GM23248 (cell line): Measurements from ENCODE around the gene EDN3. TPM values are rescaled to one million over a fixed set of nuclear protein-coding genes. Genes with fewer than 3 reads are reported as not detected.

Experiments used
- DNase-seq: peaks from one replicate; pipeline ENCODE4 v3.0.0-alpha.2; 2015
- H2AFZ ChIP-seq: fragments of 200-600 bp; sonication (generic); 2 replicates; pipeline ENCODE4 v1.6.1; 2016; ENCODE audit warnings: antibody characterized with exemption
- H3F3A ChIP-seq: fragments of 200-600 bp; sonication (generic); 2 replicates; pipeline ENCODE4 v1.6.1; 2016; ENCODE audit warnings: mild to moderate bottlenecking, antibody characterized with exemption, mixed run types; ENCODE audit not compliant: insufficient read depth
- H3K27ac ChIP-seq: fragments of 200-600 bp; sonication (generic); 2 replicates; pipeline ENCODE4 v1.5.1; 2016; ENCODE audit warnings: mild to moderate bottlenecking
- H3K27me3 ChIP-seq: fragments of 200-600 bp; sonication (generic); replicated peaks from 2 replicates; pipeline ENCODE4 v1.6.1; 2016; ENCODE audit warnings: mild to moderate bottlenecking; ENCODE audit not compliant: insufficient read depth
- H3K36me3 ChIP-seq: fragments of 200-600 bp; sonication (generic); 2 replicates; pipeline ENCODE4 v1.6.1; 2016; ENCODE audit warnings: low read depth, mild to moderate bottlenecking
- H3K4me1 ChIP-seq: fragments of 200-600 bp; sonication (generic); 2 replicates; pipeline ENCODE4 v1.6.1; 2016; ENCODE audit warnings: mild to moderate bottlenecking; ENCODE audit not compliant: insufficient read depth
- H3K4me2 ChIP-seq: fragments of 200-600 bp; sonication (generic); one replicate; pipeline ENCODE4 v1.6.1; 2016; ENCODE audit warnings: mild to moderate bottlenecking; ENCODE audit not compliant: unreplicated experiment
- H3K4me3 ChIP-seq: fragments of 200-600 bp; sonication (generic); 2 replicates; pipeline ENCODE4 v1.5.1; 2016; ENCODE audit warnings: mild to moderate bottlenecking
- H3K79me2 ChIP-seq: fragments of 200-600 bp; sonication (generic); 2 replicates; pipeline ENCODE4 v1.6.1; 2016; ENCODE audit warnings: mild to moderate bottlenecking; ENCODE audit not compliant: insufficient read depth
- H3K9ac ChIP-seq: fragments of 200-600 bp; sonication (generic); 2 replicates; pipeline ENCODE4 v1.6.1; 2016; ENCODE audit warnings: mild to moderate bottlenecking
- H3K9me2 ChIP-seq: fragments of 200-600 bp; sonication (generic); 2 replicates; pipeline ENCODE4 v1.6.1; 2016; ENCODE audit warnings: mixed run types, mild to moderate bottlenecking, moderate library complexity; ENCODE audit not compliant: insufficient read depth
- H3K9me3 ChIP-seq: fragments of 200-600 bp; sonication (generic); one replicate; pipeline ENCODE4 v1.6.1; 2017; ENCODE audit warnings: low read depth
- H4K20me1 ChIP-seq: fragments of 200-600 bp; sonication (generic); 2 replicates; pipeline ENCODE4 v1.6.0; 2016; ENCODE audit not compliant: insufficient read depth
- EZH2 ChIP-seq: fragments of 200-600 bp; sonication (generic); IDR thresholded peaks from 2 replicates; pipeline ENCODE4 v1.6.1; 2018; ENCODE audit warnings: antibody characterized with exemption, mild to moderate bottlenecking; ENCODE audit not compliant: insufficient read depth, poor library complexity, severe bottlenecking
- EZH2phosphoT487 ChIP-seq: fragments of 200-600 bp; sonication (generic); IDR thresholded peaks from 2 replicates; pipeline ENCODE4 v1.6.1; 2018; ENCODE audit warnings: antibody characterized with exemption, moderate library complexity, mild to moderate bottlenecking, low read depth; ENCODE audit not compliant: insufficient read depth
- WGBS, 2 experiments: methylation state at CpG; one replicate each; pipeline ENCODE4 v1.1.6; 2015 to 2017; ENCODE audit warnings: low lambda C conversion rate in 2 of 2, low coverage in 1 of 2; ENCODE audit errors: missing lambda C conversion rate in 2 of 2; 5-methylcytosine and 5-hydroxymethylcytosine counted together
- in situ Hi-C: fragments of 300-500 bp; cut with MboI; formaldehyde crosslinking; loops from 2 replicates; pipeline ENCODE4 v1.15.0; 2020
- polyA plus RNA-seq: library from polyadenylated mRNA; unstranded; fragments of >200 nt; fragmentation: Nextera tagmentation; extraction: Ambion mirVana; gene quantifications from 2 replicates; pipeline ENCODE4 v1.2.1, GENCODE V29; 2016
- total RNA-seq: library from RNA; depleted of rRNA; stranded (reverse); fragments of >200 nt; shearing (Covaris generic); gene quantifications from 2 replicates; pipeline ENCODE4 v1.2.3, GENCODE V29; 2014

Gene EDN3
- total and polyA plus RNA-seq, 2 experiments from 2014 or later = not detected

DNA sequence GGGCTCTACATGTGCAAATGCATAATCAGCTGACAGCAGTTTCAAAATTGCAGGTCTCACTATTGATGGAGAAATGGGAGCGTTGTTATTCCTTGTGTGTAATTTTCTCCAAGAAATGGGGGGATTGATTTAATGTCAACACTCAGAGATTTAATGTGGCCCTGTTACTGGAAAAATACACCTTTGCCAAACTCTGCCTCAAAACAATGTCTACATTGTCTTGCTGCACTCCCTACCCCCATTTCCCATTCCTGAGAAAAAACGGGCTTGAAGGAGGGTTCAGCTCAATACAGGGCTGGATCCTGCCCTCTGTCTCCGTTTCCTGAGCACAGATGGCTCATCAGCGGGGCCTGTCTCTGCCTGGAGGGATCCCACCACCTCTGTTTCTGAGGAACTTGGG, 18.4 kb downstream of the EDN3 start:
- Histone ChIP-seq H3K27me3 (no peaks in the 10 kb centered on the region; the same call in 1 of the 2 replicates), H4K20me1 (no peaks in the 10 kb centered on the region), H3K9ac (no peak overlapping the region), H3F3A (no peaks in the 10 kb centered on the region), H3K36me3 (no peaks in the 10 kb centered on the region), H3K4me3 (no peak overlapping the region), H3K9me2 (no peaks in the 10 kb centered on the region), H3K27ac (no peak overlapping the region), H3K4me1 (no peaks in the 10 kb centered on the region), H3K4me2 (no peak overlapping the region), H2AFZ (no peak overlapping the region), H3K9me3 (no peaks in the 10 kb centered on the region), H3K79me2 (no peaks in the 10 kb centered on the region)
- WGBS, 2 experiments = 35 to 49% methylated on average over 4 of the region's 4 CpGs
- no peak for DNase-seq
- no peak for TF ChIP-seq EZH2
- TF ChIP-seq EZH2phosphoT487 = no peak
- in situ Hi-C loops = no loop called here

- Histone ChIP-seq H3K9ac (no peak overlapping the region), H4K20me1 (no peaks in the 10 kb centered on the region), H3K4me1 (no peaks in the 10 kb centered on the region), H2AFZ (no peak overlapping the region), H3K9me3 (no peaks in the 10 kb centered on the region), H3K4me2 (no peak overlapping the region), H3F3A (no peaks in the 10 kb centered on the region), H3K79me2 (no peaks in the 10 kb centered on the region), H3K9me2 (no peaks in the 10 kb centered on the region), H3K36me3 (no peaks in the 10 kb centered on the region), H3K27me3 (peaks cover 2% of the 10 kb centered on the region; the same call in 1 of the 2 replicates), H3K27ac (no peak overlapping the region), H3K4me3 (no peak overlapping the region)
- no peak for TF ChIP-seq EZH2phosphoT487
- no peak for TF ChIP-seq EZH2
- DNase-seq = no peak
- in situ Hi-C loops = no loop called here
- WGBS, 2 experiments = 60 to 70% methylated on average over 9 to 10 of the region's 10 CpGs
Measured at GRCh38 chr20:59320426-59320825, 20.0 kb downstream of the EDN3 start.

GRCh38 chr20:59320854-59321647, 20.6 kb downstream of the EDN3 start:
- Histone ChIP-seq H4K20me1 (no peaks in the 10 kb centered on the region), H3K79me2 (no peaks in the 10 kb centered on the region), H3K27me3 (0 out of 2 replicates have a peak, but pooled peaks cover 4% of the 10 kb centered on the region), H3K27ac (no peak overlapping the region), H3K4me1 (no peaks in the 10 kb centered on the region), H3F3A (no peaks in the 10 kb centered on the region), H3K9me2 (no peaks in the 10 kb centered on the region), H3K4me3 (no peak overlapping the region), H2AFZ (no peak overlapping the region), H3K9me3 (no peaks in the 10 kb centered on the region), H3K36me3 (no peaks in the 10 kb centered on the region), H3K4me2 (no peak overlapping the region), H3K9ac (no peak overlapping the region)
- TF ChIP-seq EZH2 (no peak), EZH2phosphoT487 (no peak)
- WGBS, 2 experiments = 51 to 56% methylated on average over 16 of the region's 16 CpGs
- in situ Hi-C loops = no loop called here
- DNase-seq = no peak

DNA sequence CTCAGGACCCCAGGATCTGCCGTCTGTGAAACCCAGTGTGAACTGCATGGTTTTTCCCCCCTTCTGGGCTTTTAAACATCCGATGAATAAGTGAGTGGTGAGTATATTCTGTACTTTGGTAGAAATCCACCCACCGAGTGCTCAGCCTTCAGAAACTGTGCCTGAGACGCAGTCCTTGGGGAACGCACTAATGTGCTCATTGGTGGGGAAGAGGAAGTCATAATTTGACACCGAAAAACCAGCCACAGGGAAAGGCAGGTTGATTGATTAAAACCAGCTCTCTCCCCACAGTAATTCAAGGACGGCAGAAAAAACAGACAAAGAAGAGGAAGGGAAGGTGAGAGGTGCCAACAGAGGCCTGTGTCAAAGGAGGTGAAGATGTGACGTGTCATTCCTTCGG, 21.7 kb downstream of the EDN3 start:
- Histone ChIP-seq H3K9me2 (no peaks in the 10 kb centered on the region), H3K36me3 (no peaks in the 10 kb centered on the region), H3K4me1 (no peaks in the 10 kb centered on the region), H2AFZ (no peak overlapping the region), H3K27ac (no peak overlapping the region), H3K9me3 (no peaks in the 10 kb centered on the region), H3K4me2 (no peak overlapping the region), H3F3A (no peaks in the 10 kb centered on the region), H3K9ac (no peak overlapping the region), H3K27me3 (0 out of 2 replicates have a peak, but pooled peaks cover 4% of the 10 kb centered on the region), H3K79me2 (no peaks in the 10 kb centered on the region), H4K20me1 (no peaks in the 10 kb centered on the region), H3K4me3 (no peak overlapping the region)
- TF ChIP-seq EZH2phosphoT487 (no peak), EZH2 (no peak)
- 69 to 75% methylated on average over 9 of the region's 9 CpGs for WGBS, 2 experiments
- no peak for DNase-seq
- in situ Hi-C loops = no loop called here
